Spleen (tissue), 11 donors: ENCODE results near the gene GABBR2. TPM values are rescaled to one million over a fixed set of nuclear protein-coding genes. Genes with fewer than 3 reads are reported as not detected.
"Not testable (repeated sequence)": the region's sequence is repeated elsewhere in the genome, so short reads cannot be mapped to it uniquely, and the experiment has no call there.

Experiments used
- DNase-seq: peaks from one replicate; pipeline ENCODE4 v3.0.0-alpha.2; 2020
- H3K27ac ChIP-seq, 8 donors: fragments of 200-600 bp; sonication (generic) in 7 of 8; 1 replicate in 4 of 8; 2 replicates in 4 of 8; pipeline versions ENCODE4 v1.5.0 to v1.8.0; 2016 to 2021; ENCODE audit warnings: inconsistent platforms in 4 of 8, mild to moderate bottlenecking in 4 of 8, moderate library complexity in 1 of 8
- H3K27me3 ChIP-seq, 7 donors: fragments of 200-600 bp; sonication (generic) in 6 of 7; replicated peaks in 1 of 7; 1 replicate in 4 of 7; 2 replicates in 3 of 7; pipeline versions ENCODE4 v1.5.0 to v1.8.0; 2016 to 2021; ENCODE audit warnings: inconsistent platforms in 3 of 7, mild to moderate bottlenecking in 1 of 7
- H3K36me3 ChIP-seq, 6 donors: fragments of 200-600 bp; sonication (generic) in 5 of 6; 1 replicate in 4 of 6; 2 replicates in 2 of 6; pipeline versions ENCODE4 v1.5.0 to v1.8.0; 2016 to 2021; ENCODE audit warnings: inconsistent platforms in 2 of 6
- H3K4me1 ChIP-seq, 6 donors: fragments of 200-600 bp; sonication (generic) in 5 of 6; 1 replicate in 3 of 6; 2 replicates in 3 of 6; pipeline versions ENCODE4 v1.5.0 to v1.8.0; 2016 to 2021; ENCODE audit warnings: inconsistent platforms in 3 of 6
- H3K4me3 ChIP-seq, 8 donors: fragments of 200-600 bp; sonication (generic) in 7 of 8; 1 replicate in 4 of 8; 2 replicates in 4 of 8; pipeline versions ENCODE4 v1.5.0 to v1.8.0; 2016 to 2021; ENCODE audit warnings: inconsistent platforms in 4 of 8, mild to moderate bottlenecking in 4 of 8, moderate library complexity in 2 of 8
- H3K9me3 ChIP-seq, 8 donors: fragments of 200-600 bp; sonication (generic) in 7 of 8; 1 replicate in 4 of 8; 2 replicates in 4 of 8; pipeline versions ENCODE4 v1.5.0 to v1.8.0; 2016 to 2021; ENCODE audit warnings: inconsistent platforms in 4 of 8
- CTCF ChIP-seq, 11 experiments: fragments of 200-600 bp in 7 of 11; fragments of 450-650 bp in 4 of 11; sonication (generic) in 4 of 11; IDR thresholded peaks in 8 of 11; conservative IDR thresholded peaks in 3 of 11; 1 replicate in 7 of 11; 2 replicates in 4 of 11; pipeline versions ENCODE4 v1.4.0 to v1.8.0; 2016 to 2021; ENCODE audit warnings: antibody characterized with exemption in 11 of 11, inconsistent platforms in 4 of 11, mild to moderate bottlenecking in 1 of 11
- POLR2A ChIP-seq, 3 donors: fragments of 450-650 bp; IDR thresholded peaks; one replicate each; pipeline ENCODE4 v1.5.1; 2017; ENCODE audit warnings: antibody characterized with exemption in 3 of 3, mild to moderate bottlenecking in 1 of 3
- POLR2AphosphoS5 ChIP-seq, 3 donors: sonication (generic); formaldehyde crosslinking; IDR thresholded peaks; one replicate each; pipeline ENCODE4 v1.5.1; 2017; ENCODE audit warnings: antibody characterized with exemption in 3 of 3
- WGBS, 5 donors: extraction: QIAGEN DNeasy Blood & Tissue Kit in 3 of 5; methylation state at CpG; one replicate each; pipeline versions ENCODE4 v1.1.5 to v1.1.7; 2013 to 2018; 5-methylcytosine and 5-hydroxymethylcytosine counted together
- intact Hi-C: fragments of 100-400 bp; cut with DNase I; formaldehyde crosslinking; loops from one replicate; pipeline ENCODE4 v1.15.0; 2023; ENCODE audit warnings: low total_unique reads
- polyA plus RNA-seq, 3 donors: library from polyadenylated mRNA; stranded (reverse); fragments of 200-250 nt; gene quantifications; one replicate each; pipeline ENCODE4 v1.2.1, GENCODE V29; 2013
- total RNA-seq, 7 donors: library from RNA; depleted of rRNA in 3 of 7; stranded (reverse); fragments of >200 nt in 3 of 7; fragmentation: NEBNext Ultra II Directional in 4 of 7; extraction: Animal tissue kit (Norgen Biotek cat#: 25700) in 4 of 7; gene quantifications; one replicate each; pipeline versions ENCODE4 v1.1.0 to v1.2.1, GENCODE V29; 2016 to 2021
- donor health status: healthy with polysubstance abuse.
- donor health status: DM: no; HTN: no; CAD: no; lungs with moderate emphysema.
- donor health status: DM: no; HTN: no; CAD: no.
- donor health status: Bipolar disorder and iron deficiency.
- donor health status: healthy.
- donor health status: DM: no; HTN: no; CAD: no.
- donor health status: DM: yes; HTN: yes; CAD: no.

Gene GABBR2
- total and polyA plus RNA-seq, 10 donors = 0.03 to 0.32 (median 0.07) TPM; not detected in 7

- intact Hi-C loops = no loop called here
- Histone ChIP-seq H3K27me3 (peaks cover 0 to 10% (median 0%) of the 10 kb centered on the region in 7 donors), H3K27ac (no peak overlapping the region), H3K9me3 (no peaks in the 10 kb centered on the region), H3K36me3 (no peaks in the 10 kb centered on the region), H3K4me3 (no peak overlapping the region), H3K4me1 (no peaks in the 10 kb centered on the region)
- no peak for TF ChIP-seq CTCF (IDR thresholded peaks at IDR 0.05 in 8 of 11, conservative IDR thresholded peaks at IDR 0.05 in 3 of 11)
- TF ChIP-seq POLR2AphosphoS5 (IDR thresholded peaks at IDR 0.05) = no peak
- TF ChIP-seq POLR2A (IDR thresholded peaks at IDR 0.05) = no peak
- no peak for DNase-seq
- WGBS, 5 donors = 29 to 67% (median 54%) methylated on average over 3 of the region's 3 CpGs
Measured at GRCh38 chr9:98271479-98271878, 437.3 kb downstream of the GABBR2 start.

GRCh38 chr9:98270284-98270683 is 438.5 kb downstream of the GABBR2 start:
- intact Hi-C loops, DNase-seq: not testable (repeated sequence)

GRCh38 chr9:98269652-98270051 is 439.1 kb downstream of the GABBR2 start:
- 63 to 71% (median 68%) methylated on average over 10 of the region's 10 CpGs for WGBS, 5 donors
- intact Hi-C loops = loop anchor here (10.0 kb wide), 1 partner anchor 565 kb away; no protein-coding TSS in a partner anchor

More at GRCh38 chr9:98270284-98270683, 438.5 kb downstream of the GABBR2 start:
- not testable (repeated sequence) for H3K4me1 ChIP-seq, H3K9me3 ChIP-seq, H3K27me3 ChIP-seq, H3K4me3 ChIP-seq, H3K36me3 ChIP-seq, H3K27ac ChIP-seq
- 59 to 79% (median 71%) methylated on average over 8 to 11 of the region's 11 CpGs for WGBS, 5 donors

GRCh38 chr9:98267556-98267955 is 441.2 kb downstream of the GABBR2 start:
- H3K27ac ChIP-seq, H3K27me3 ChIP-seq, H3K4me3 ChIP-seq, H3K36me3 ChIP-seq, H3K9me3 ChIP-seq, H3K4me1 ChIP-seq, DNase-seq: not testable (repeated sequence)
- intact Hi-C loops = loop anchor here (10.0 kb wide), 1 partner anchor 563 kb away; no protein-coding TSS in a partner anchor
- 89 to 95% (median 93%) methylated on average over 8 of the region's 8 CpGs for WGBS, 5 donors

More at GRCh38 chr9:98269652-98270051, 439.1 kb downstream of the GABBR2 start:
- H3K36me3 ChIP-seq, H3K4me1 ChIP-seq, H3K27ac ChIP-seq, DNase-seq, H3K4me3 ChIP-seq, H3K27me3 ChIP-seq, H3K9me3 ChIP-seq: not testable (repeated sequence)

GRCh38 chr9:98264516-98264915 is 444.2 kb downstream of the GABBR2 start:
- no peak overlapping the region for H3K27ac ChIP-seq
- no peaks in the 10 kb centered on the region for H3K36me3 ChIP-seq
- H3K4me1 ChIP-seq = no peaks in the 10 kb centered on the region
- H3K4me3 ChIP-seq = no peak overlapping the region
- DNase-seq = no peak
- intact Hi-C loops = loop anchor here (5.0 to 10.0 kb wide), 3 partner anchors 192 to 560 kb away; partner anchors contain the start of gene TRMO
- WGBS, 5 donors = 75 to 90% (median 83%) methylated on average over 2 of the region's 2 CpGs
- TF ChIP-seq POLR2A (IDR thresholded peaks at IDR 0.05) (no peak), CTCF (IDR thresholded peaks at IDR 0.05 in 8 of 11, conservative IDR thresholded peaks at IDR 0.05 in 3 of 11) (no peak), POLR2AphosphoS5 (IDR thresholded peaks at IDR 0.05) (no peak)
- H3K27me3 ChIP-seq = no peaks in the 10 kb centered on the region
- no peaks in the 10 kb centered on the region for H3K9me3 ChIP-seq
